HepG2 (cell line): Measurements from ENCODE around the gene THSD1. TPM values are rescaled to one million over a fixed set of nuclear protein-coding genes. Genes with fewer than 3 reads are reported as not detected.

Experiments
- ATAC-seq: fragments of 200-7000 bp; cut with Tn5 transposase; 3 replicates; pipeline ENCODE4 v1.9.1; 2020; ENCODE audit warnings: mild to moderate bottlenecking, moderate library complexity
- BruUV-seq: library from RNA; stranded (reverse); fragments of 400-500 nt; replicated peaks from 2 replicates; lab custom pipeline; 2021; lab: Mats Ljungman, UMichigan
- CTCF ChIA-PET: fragments of 300-600 bp; formaldehyde crosslinking; extraction: SDS; loops from one replicate; lab custom pipeline; 2021; ENCODE audit warnings: low total read pairs, inconsistent platforms, low intra/inter-chr PET ratio; lab: Yijun Ruan, JAX
- POLR2A ChIA-PET: fragments of 350-600 bp; sonication (Branson Sonifier 250); formaldehyde crosslinking; loops from one replicate; lab custom pipeline; 2020; ENCODE audit warnings: antibody characterized with exemption, inconsistent platforms; lab: Yijun Ruan, JAX
- DNase-seq: peaks from one replicate; pipeline ENCODE4 v3.0.0-alpha.2; 2015; ENCODE audit warnings: low spot score
- FAIRE-seq: peaks from 3 replicates; lab custom pipeline; 2011; peaks lifted over from hg19 to GRCh38; lab: Jason Lieb, UNC
- H2AFZ ChIP-seq: one replicate; pipeline ENCODE4 v1.6.1; 2011; ENCODE audit warnings: low read length, inconsistent platforms
- H3K27ac ChIP-seq: fragments of 300-600 bp; 3 replicates; pipeline ENCODE4 v1.8.0; 2011; ENCODE audit warnings: mixed run types, mild to moderate bottlenecking, mixed read lengths, low read length, inconsistent platforms; ENCODE audit not compliant: insufficient read depth; ENCODE audit errors: extremely low read length
- H3K27me3 ChIP-seq, 2 experiments: fragments of 200-600 bp in 1 of 2; 2 replicates in 1 of 2; 3 replicates in 1 of 2; pipeline versions ENCODE4 v1.6.0 to v1.8.0; 2011; ENCODE audit warnings: low read length in 2 of 2, mild to moderate bottlenecking in 2 of 2, moderate library complexity in 2 of 2, inconsistent platforms in 1 of 2; ENCODE audit not compliant: insufficient read depth in 2 of 2, control insufficient read depth in 1 of 2
- H3K36me3 ChIP-seq, 2 experiments: fragments of 200-600 bp in 1 of 2; replicated peaks in 1 of 2; 2 replicates in 1 of 2; 3 replicates in 1 of 2; pipeline versions ENCODE4 v1.5.1 to v1.8.0; 2011; ENCODE audit warnings: low read length in 2 of 2, inconsistent platforms in 1 of 2; ENCODE audit not compliant: insufficient read depth in 2 of 2, control insufficient read depth in 1 of 2
- H3K4me1 ChIP-seq: 2 replicates; pipeline ENCODE4 v1.5.1; 2012; ENCODE audit warnings: low read length, inconsistent platforms; ENCODE audit not compliant: insufficient read depth
- H3K4me2 ChIP-seq: 2 replicates; pipeline ENCODE4 v1.6.0; 2011; ENCODE audit warnings: low read depth, low read length, inconsistent platforms
- H3K4me3 ChIP-seq, 3 experiments: fragments of 200-600 bp in 1 of 3; sonication (generic), shearing (Covaris generic) in 1 of 3; replicated peaks in 1 of 3; 2 replicates each; pipeline ENCODE4 v1.5.1; 2011 to 2016; ENCODE audit warnings: low read length in 3 of 3, inconsistent platforms in 2 of 3, low read depth in 2 of 3, mild to moderate bottlenecking in 2 of 3, control low read depth in 1 of 3, mixed read lengths in 1 of 3; ENCODE audit not compliant: insufficient read depth in 1 of 3
- H3K79me2 ChIP-seq: one replicate; pipeline ENCODE4 v1.6.1; 2011; ENCODE audit warnings: low read length, inconsistent platforms; ENCODE audit not compliant: insufficient read depth
- H3K9ac ChIP-seq: 2 replicates; pipeline ENCODE4 v1.6.0; 2011; ENCODE audit warnings: mild to moderate bottlenecking, low read depth, low read length, inconsistent platforms; ENCODE audit not compliant: insufficient read depth
- H3K9me3 ChIP-seq: 2 replicates; pipeline ENCODE4 v1.5.1; 2012; ENCODE audit warnings: mild to moderate bottlenecking, low read length
- H4K20me1 ChIP-seq: 2 replicates; pipeline ENCODE4 v1.6.0; 2011; ENCODE audit warnings: inconsistent platforms, mild to moderate bottlenecking, low read length, moderate library complexity; ENCODE audit not compliant: insufficient read depth
- KLF16 ChIP-seq, 2 experiments: sonication (generic) in 1 of 2; formaldehyde crosslinking in 1 of 2; IDR thresholded peaks; 2 replicates each; pipeline versions ENCODE4 v1.6.1 to v1.8.0; 2016 to 2023; ENCODE audit warnings: missing genetic modification reagents in 2 of 2, missing compliant biosample characterization in 1 of 2
- MYC ChIP-seq: sonication (generic); formaldehyde crosslinking; IDR thresholded peaks from 2 replicates; pipeline ENCODE4 v1.9.0; 2021; ENCODE audit warnings: missing genetic modification reagents, borderline replicate concordance
- NFIB ChIP-seq: sonication (generic); formaldehyde crosslinking; IDR thresholded peaks from 2 replicates; pipeline ENCODE4 v1.9.0; 2021; ENCODE audit warnings: missing genetic modification reagents, mild to moderate bottlenecking, borderline replicate concordance
- RBAK ChIP-seq: sonication (generic); formaldehyde crosslinking; IDR thresholded peaks from 2 replicates; pipeline ENCODE4 v1.5.1; 2020; ENCODE audit warnings: mild to moderate bottlenecking, missing genetic modification reagents
- SIN3B ChIP-seq: fragments of 150-350 bp; IDR thresholded peaks from 2 replicates; pipeline ENCODE4 v1.6.1; 2014; ENCODE audit warnings: low read length
- SIX4 ChIP-seq: sonication (generic); formaldehyde crosslinking; IDR thresholded peaks from 2 replicates; pipeline ENCODE4 v1.4.0; 2020; ENCODE audit warnings: missing genetic modification reagents
- XRCC5 ChIP-seq: fragments of 200-400 bp; formaldehyde crosslinking; optimal IDR thresholded peaks from 2 replicates; pipeline ENCODE3; 2017; ENCODE audit warnings: mild to moderate bottlenecking, low read length
- ZNF20 ChIP-seq: sonication (generic); formaldehyde crosslinking; IDR thresholded peaks from 2 replicates; pipeline ENCODE4 v1.4.0; 2020; ENCODE audit warnings: mild to moderate bottlenecking, moderate library complexity, missing genetic modification reagents
- ZNF230 ChIP-seq: sonication (generic); formaldehyde crosslinking; IDR thresholded peaks from 2 replicates; pipeline ENCODE4 v1.4.0; 2020; ENCODE audit warnings: mild to moderate bottlenecking, missing genetic modification reagents
- ZNF672 ChIP-seq: sonication (generic); formaldehyde crosslinking; IDR thresholded peaks from 2 replicates; pipeline ENCODE4 v1.8.1; 2022; ENCODE audit warnings: missing genetic modification reagents
- WGBS: methylation state at CpG from one replicate; pipeline ENCODE4 v1.1.6; 2017; ENCODE audit warnings: low lambda C conversion rate; 5-methylcytosine and 5-hydroxymethylcytosine counted together
- in situ Hi-C: cut with HindIII; loops from 2 replicates; pipeline ENCODE4 v1.10.0; 2017; ENCODE audit warnings: low pct_unique_long_range_greater_than_20kb; ENCODE audit not compliant: extremely low pct_ligation_motif_present
- intact Hi-C: fragments of 100-400 bp; cut with micrococcal nuclease; formaldehyde crosslinking; loops from one replicate; pipeline ENCODE4 v1.10.0; 2022; ENCODE audit not compliant: unreplicated experiment
- polyA plus RNA-seq, 8 experiments: library from polyadenylated mRNA; depleted of rRNA in 3 of 8; stranded (reverse) in 7 of 8; unstranded in 1 of 8; fragments of >200 nt; fragmentation: Illumina TruSeq in 4 of 8; extraction: Trizol in 4 of 8; gene quantifications; 2 replicates each; pipeline versions ENCODE4 v1.2.1 to v1.2.3, GENCODE V29; 2011 to 2016; ENCODE audit warnings: low read depth in 4 of 8, missing spikeins in 1 of 8, mixed read lengths in 1 of 8; ENCODE audit not compliant: insufficient read depth in 1 of 8
- total RNA-seq, 5 experiments: library from RNA; depleted of rRNA; stranded (reverse); fragments of >200 nt; fragmentation: Illumina TruSeq; extraction: Trizol; gene quantifications; 2 replicates each; pipeline ENCODE4 v1.2.3, GENCODE V29; 2016; ENCODE audit warnings: low read depth in 1 of 5
- TF ChIP-seq, protein P1 (sequence below): sonication (generic); formaldehyde crosslinking; IDR thresholded peaks from 2 replicates; pipeline ENCODE4 v1.4.0; 2020; ENCODE audit warnings: missing genetic modification reagents, borderline replicate concordance
- TF ChIP-seq, protein P2 (sequence below): sonication (generic); formaldehyde crosslinking; IDR thresholded peaks from 2 replicates; pipeline ENCODE4 v1.4.0; 2020; ENCODE audit warnings: mild to moderate bottlenecking, missing genetic modification reagents

The THSD1 gene
- total and polyA plus RNA-seq, 2 of the 13 experiments (the other 11 are each of a cell fraction or from before 2014, with no cell fraction given) = 0.11 to 0.15 TPM

- TF ChIP-seq, protein P1, sequence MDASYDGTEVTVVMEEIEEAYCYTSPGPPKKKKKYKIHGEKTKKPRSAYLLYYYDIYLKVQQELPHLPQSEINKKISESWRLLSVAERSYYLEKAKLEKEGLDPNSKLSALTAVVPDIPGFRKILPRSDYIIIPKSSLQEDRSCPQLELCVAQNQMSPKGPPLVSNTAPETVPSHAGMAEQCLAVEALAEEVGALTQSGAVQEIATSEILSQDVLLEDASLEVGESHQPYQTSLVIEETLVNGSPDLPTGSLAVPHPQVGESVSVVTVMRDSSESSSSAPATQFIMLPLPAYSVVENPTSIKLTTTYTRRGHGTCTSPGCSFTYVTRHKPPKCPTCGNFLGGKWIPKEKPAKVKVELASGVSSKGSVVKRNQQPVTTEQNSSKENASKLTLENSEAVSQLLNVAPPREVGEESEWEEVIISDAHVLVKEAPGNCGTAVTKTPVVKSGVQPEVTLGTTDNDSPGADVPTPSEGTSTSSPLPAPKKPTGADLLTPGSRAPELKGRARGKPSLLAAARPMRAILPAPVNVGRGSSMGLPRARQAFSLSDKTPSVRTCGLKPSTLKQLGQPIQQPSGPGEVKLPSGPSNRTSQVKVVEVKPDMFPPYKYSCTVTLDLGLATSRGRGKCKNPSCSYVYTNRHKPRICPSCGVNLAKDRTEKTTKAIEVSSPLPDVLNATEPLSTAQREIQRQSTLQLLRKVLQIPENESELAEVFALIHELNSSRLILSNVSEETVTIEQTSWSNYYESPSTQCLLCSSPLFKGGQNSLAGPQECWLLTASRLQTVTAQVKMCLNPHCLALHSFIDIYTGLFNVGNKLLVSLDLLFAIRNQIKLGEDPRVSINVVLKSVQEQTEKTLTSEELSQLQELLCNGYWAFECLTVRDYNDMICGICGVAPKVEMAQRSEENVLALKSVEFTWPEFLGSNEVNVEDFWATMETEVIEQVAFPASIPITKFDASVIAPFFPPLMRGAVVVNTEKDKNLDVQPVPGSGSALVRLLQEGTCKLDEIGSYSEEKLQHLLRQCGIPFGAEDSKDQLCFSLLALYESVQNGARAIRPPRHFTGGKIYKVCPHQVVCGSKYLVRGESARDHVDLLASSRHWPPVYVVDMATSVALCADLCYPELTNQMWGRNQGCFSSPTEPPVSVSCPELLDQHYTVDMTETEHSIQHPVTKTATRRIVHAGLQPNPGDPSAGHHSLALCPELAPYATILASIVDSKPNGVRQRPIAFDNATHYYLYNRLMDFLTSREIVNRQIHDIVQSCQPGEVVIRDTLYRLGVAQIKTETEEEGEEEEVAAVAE = 0 out of 2 replicates have a peak, but pooled peaks have one; percentile 6
- 0 out of 2 replicates have a peak, but pooled peaks have one; percentile 27 for TF ChIP-seq ZNF672
- TF ChIP-seq, all 625 proteins: peak for 12
Measured at GRCh38 chr13:52450793-52451116, 44.8 kb upstream of the THSD1 start (continued).

DNA sequence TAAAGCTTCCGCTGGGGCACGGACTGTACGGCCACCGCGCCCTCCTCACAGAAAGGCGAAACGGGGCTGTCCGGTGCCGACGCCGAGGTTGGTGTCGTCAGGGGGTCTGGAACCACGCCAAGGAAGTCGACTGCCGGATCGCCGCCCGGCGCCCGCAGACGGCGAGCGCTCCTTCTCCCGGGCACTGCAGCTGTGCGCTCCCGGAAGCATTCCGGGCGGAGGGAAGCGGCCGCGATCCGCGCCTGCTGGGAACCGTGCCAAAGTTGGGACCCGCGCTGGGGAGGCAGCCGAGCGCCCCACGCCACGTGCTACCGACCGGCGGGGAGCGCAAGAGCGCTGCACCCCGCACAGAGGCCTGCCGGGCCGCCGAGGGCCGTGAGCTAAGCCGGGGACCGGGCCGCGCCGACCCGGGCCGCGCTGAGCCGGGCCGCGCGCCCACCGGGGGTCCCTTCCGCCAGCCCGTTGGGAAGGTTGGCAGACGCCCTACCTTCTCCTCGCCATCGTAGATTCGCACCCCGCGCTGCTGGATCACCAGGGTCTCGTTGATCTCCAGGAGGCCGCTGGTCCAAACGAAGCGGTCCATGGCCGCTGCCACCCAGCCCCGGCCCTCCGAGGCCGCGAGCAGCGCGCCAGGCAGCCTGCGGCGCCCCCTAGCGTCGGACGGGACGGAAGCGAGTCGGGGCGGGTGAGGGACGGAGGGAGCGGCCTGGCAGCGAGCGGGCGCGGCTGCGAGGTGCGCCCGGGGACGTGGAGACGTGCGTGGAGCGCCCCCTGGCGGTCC is 44.2 kb upstream of the THSD1 start, which contains the start of gene VPS36:
Gene VPS36, minus strand, starts transcription at position 623 of the 781 bp plus-strand sequence. Its CDS starts 40 bp downstream, at position 583.
- BruUV-seq = no TSS peak
- 0% methylated on average over 8 of the region's 105 CpGs for WGBS
- H4K20me1 ChIP-seq = peaks cover 9% of the 10 kb centered on the region; the same call in 1 of the 2 replicates
- H3K36me3 ChIP-seq = peaks cover 0 to 2% of the 10 kb centered on the region in 2 experiments; a peak in 2 of 5 replicates
- H3K9me3 ChIP-seq = no peaks in the 10 kb centered on the region
- peak within 1 kb of the TSS; percentile 88 for H3K27ac ChIP-seq
- ChIA-PET POLR2A (interaction anchor here (0.6 to 2.3 kb wide), 5 partner anchors 14 to 203 kb away, joined by 3 to 10 read pairs (median 3); partner anchors contain the start of gene SUGT1), CTCF (interaction anchor here (0.6 to 1.6 kb wide), 4 partner anchors 40 to 323 kb away, joined by 3 to 11 read pairs (median 3); no protein-coding TSS in a partner anchor)
- DNase-seq (peak; percentile 83), FAIRE-seq (no peak), ATAC-seq (peak; percentile 86)
- no peak within 1 kb of the TSS for H2AFZ ChIP-seq
- H3K4me1 ChIP-seq = peaks cover 37% of the 10 kb centered on the region
- intact Hi-C loops (loop anchor here (1.0 to 10.0 kb wide), 2 partner anchors 107 to 205 kb away; partner anchors contain the start of gene SUGT1), in situ Hi-C loops (loop anchor here (10.0 to 25.0 kb wide), 2 partner anchors 105 to 438 kb away; partner anchors contain the start of genes ALG11, ATP7B and UTP14C)
- H3K79me2 ChIP-seq = peaks cover 31% of the 10 kb centered on the region
- H3K4me2 ChIP-seq = peak within 1 kb of the TSS; percentile 85
- peak within 1 kb of the TSS; percentile 94 for H3K9ac ChIP-seq
- H3K27me3 ChIP-seq = no peaks in the 10 kb centered on the region; a peak in 1 of 5 replicates
- peak within 1 kb of the TSS; percentile 66 to 87 (median 84) for H3K4me3 ChIP-seq
- TF ChIP-seq RBAK (no peak), KLF16 (CRISPR knock-in tag; IDR thresholded peaks at IDR 0.05) (0 out of 4 replicates have a peak, but pooled peaks of 1 of the 2 experiments have one; percentile 54), XRCC5 (peak; percentile 98), ZNF20 (CRISPR knock-in tag) (no peak), SIN3B (no peak), ZNF230 (no peak; the same call in 1 of the 2 replicates), NFIB (CRISPR knock-in tag) (no peak), MYC (CRISPR knock-in tag) (peak; percentile 95), SIX4 (no peak)
- TF ChIP-seq, protein P2, sequence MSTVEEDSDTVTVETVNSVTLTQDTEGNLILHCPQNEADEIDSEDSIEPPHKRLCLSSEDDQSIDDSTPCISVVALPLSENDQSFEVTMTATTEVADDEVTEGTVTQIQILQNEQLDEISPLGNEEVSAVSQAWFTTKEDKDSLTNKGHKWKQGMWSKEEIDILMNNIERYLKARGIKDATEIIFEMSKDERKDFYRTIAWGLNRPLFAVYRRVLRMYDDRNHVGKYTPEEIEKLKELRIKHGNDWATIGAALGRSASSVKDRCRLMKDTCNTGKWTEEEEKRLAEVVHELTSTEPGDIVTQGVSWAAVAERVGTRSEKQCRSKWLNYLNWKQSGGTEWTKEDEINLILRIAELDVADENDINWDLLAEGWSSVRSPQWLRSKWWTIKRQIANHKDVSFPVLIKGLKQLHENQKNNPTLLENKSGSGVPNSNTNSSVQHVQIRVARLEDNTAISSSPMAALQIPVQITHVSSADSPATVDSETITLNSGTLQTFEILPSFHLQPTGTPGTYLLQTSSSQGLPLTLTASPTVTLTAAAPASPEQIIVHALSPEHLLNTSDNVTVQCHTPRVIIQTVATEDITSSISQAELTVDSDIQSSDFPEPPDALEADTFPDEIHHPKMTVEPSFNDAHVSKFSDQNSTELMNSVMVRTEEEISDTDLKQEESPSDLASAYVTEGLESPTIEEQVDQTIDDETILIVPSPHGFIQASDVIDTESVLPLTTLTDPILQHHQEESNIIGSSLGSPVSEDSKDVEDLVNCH (CRISPR knock-in tag) = no peak
